WI38 (cell line): ENCODE measurements around the gene SHISA7.
"Not testable (repeated sequence)": the region's sequence is repeated elsewhere in the genome, so short reads cannot be mapped to it uniquely, and the experiment has no call there.

Source experiments
- H3K4me3 ChIP-seq: 2 replicates; pipeline ENCODE4 v1.5.1; 2011; ENCODE audit warnings: low read depth, mild to moderate bottlenecking, control low read depth, low read length
- TF ChIP-seq, protein P1 (sequence below): IDR thresholded peaks from 2 replicates; pipeline ENCODE4 v1.5.1; 2012; ENCODE audit warnings: low read depth, mild to moderate bottlenecking, control low read depth, low read length

The SHISA7 gene

DNA sequence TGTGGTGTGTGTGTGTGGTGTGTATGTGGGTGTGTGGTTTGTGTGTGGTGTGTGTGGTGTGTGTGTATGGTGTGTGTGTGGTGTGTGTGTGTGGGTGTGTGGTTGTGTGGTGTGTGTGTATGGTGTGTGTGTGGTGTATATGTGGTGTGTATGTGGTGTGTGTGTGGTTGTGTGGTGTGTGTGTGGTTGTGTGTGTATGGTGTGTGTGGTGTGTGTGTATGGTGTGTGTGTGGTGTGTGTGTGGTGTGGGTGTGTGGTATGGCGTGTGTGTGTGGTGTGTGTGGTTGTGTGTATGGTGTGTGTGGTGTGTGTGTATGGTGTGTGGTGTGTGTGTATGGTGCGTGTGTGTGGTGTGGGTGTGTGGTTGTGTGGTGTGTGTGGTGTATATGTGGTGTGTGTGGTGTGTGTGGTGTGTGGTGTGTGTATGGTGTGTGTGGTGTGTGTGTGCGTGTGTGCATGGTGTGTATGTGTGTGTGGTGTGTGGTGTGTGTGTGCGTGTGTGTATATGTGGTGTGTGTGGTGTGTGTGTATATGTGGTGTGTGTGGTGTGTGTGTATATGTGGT is 8.7 kb downstream of the SHISA7 start:
- H3K4me3 ChIP-seq, result no peak overlapping the region
- TF ChIP-seq, protein P1, sequence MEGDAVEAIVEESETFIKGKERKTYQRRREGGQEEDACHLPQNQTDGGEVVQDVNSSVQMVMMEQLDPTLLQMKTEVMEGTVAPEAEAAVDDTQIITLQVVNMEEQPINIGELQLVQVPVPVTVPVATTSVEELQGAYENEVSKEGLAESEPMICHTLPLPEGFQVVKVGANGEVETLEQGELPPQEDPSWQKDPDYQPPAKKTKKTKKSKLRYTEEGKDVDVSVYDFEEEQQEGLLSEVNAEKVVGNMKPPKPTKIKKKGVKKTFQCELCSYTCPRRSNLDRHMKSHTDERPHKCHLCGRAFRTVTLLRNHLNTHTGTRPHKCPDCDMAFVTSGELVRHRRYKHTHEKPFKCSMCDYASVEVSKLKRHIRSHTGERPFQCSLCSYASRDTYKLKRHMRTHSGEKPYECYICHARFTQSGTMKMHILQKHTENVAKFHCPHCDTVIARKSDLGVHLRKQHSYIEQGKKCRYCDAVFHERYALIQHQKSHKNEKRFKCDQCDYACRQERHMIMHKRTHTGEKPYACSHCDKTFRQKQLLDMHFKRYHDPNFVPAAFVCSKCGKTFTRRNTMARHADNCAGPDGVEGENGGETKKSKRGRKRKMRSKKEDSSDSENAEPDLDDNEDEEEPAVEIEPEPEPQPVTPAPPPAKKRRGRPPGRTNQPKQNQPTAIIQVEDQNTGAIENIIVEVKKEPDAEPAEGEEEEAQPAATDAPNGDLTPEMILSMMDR, result no peak

GRCh38 chr19:55433292-55433691 is 9.8 kb downstream of the SHISA7 start:
- H3K4me3 ChIP-seq, result no peak overlapping the region
- TF ChIP-seq, protein P1, result no peak

- H3K4me3 ChIP-seq, result no peak overlapping the region
- TF ChIP-seq, protein P1, result no peak
Measured at GRCh38 chr19:55432241-55432959, 10.7 kb downstream of the SHISA7 start.

- H3K4me3 ChIP-seq, result no peak overlapping the region
- TF ChIP-seq, protein P1, result no peak
Measured at GRCh38 chr19:55431183-55431582, 11.9 kb downstream of the SHISA7 start.

GRCh38 chr19:55426042-55426441 is 17.1 kb downstream of the SHISA7 start:
- TF ChIP-seq, protein P1, result no peak
- H3K4me3 ChIP-seq, result no peak overlapping the region

DNA sequence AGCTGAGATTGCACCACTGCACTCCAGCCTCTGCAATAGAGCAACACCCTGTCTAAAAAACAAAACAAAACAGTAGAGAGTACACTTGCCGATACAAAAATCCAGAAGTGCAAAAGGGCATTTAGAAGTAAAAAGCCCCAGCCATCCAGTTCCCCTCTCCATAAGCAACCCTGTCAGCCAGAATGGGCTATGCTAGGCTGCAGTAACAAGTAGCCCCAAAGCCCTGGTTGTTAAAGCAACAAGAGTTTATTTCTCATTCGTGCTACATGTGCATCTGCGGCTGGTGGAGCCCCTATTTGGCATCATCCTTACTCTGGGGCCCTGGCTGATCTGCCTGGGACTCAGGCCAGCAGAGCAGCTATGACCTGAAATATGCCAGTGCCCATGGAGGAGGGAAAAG is 18.6 kb downstream of the SHISA7 start:
- no peak overlapping the region for H3K4me3 ChIP-seq
- TF ChIP-seq, protein P1, result no peak

GRCh38 chr19:55423225-55424005 is 19.7 kb downstream of the SHISA7 start:
- TF ChIP-seq, protein P1, result no peak
- no peak overlapping the region for H3K4me3 ChIP-seq

GRCh38 chr19:55421281-55421680 is 21.8 kb downstream of the SHISA7 start:
- H3K4me3 ChIP-seq, result not testable (repeated sequence)
